ENCODE results near the gene WDR45. TPM values are rescaled to one million over a fixed set of nuclear protein-coding genes. Genes with fewer than 3 reads are reported as not detected.
A peak's percentile ranks its signal among the peaks of the same experiment; 100 is the strongest.

Gene WDR45
- total RNA-seq, 1 experiment from 2014 or later: 33.6 TPM

DNA sequence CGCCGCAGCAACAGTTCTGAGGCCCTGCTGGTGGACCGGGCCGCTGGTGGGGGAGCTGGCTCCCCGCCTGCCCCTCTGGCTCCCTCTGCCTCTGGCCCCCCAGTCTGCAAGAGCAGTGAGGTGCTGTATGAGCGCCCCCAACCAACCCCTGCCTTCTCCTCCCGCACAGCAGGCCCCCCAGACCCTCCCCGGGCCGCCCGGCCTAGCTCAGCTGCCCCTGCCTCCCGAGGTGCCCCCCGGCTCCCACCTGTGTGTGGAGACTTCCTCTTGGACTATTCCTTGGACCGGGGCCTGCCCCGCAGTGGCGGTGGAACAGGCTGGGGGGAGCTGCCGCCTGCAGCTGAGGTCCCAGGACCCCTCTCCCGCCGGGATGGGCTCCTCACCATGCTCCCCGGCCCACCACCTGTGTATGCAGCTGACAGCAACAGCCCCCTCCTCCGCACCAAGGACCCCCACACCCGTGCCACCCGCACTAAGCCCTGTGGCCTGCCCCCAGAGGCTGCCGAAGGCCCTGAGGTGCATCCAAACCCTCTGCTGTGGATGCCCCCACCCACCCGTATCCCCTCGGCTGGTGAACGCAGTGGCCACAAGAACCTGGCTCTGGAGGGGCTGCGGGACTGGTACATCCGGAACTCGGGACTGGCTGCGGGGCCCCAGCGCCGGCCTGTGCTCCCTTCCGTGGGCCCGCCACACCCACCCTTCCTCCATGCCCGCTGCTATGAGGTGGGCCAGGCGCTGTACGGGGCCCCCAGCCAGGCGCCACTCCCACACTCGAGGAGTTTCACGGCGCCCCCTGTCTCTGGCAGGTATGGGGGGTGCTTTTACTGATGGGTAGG, 12.2 kb downstream of the WDR45 start:
- Histone ChIP-seq H3K36me3 (replicated peaks; ENCODE audit: control insufficient read depth, insufficient read depth, low read length) (no peaks in the 10 kb centered on the region; the same call in 1 of the 2 replicates), H3K4me3 (ENCODE audit: insufficient read depth, low read depth, low read length) (no peak overlapping the region), H3K27me3 (ENCODE audit: control insufficient read depth, insufficient read depth, low read length) (no peaks in the 10 kb centered on the region; the same call in 1 of the 2 replicates)
- DNase-seq: peak; percentile 66

DNA sequence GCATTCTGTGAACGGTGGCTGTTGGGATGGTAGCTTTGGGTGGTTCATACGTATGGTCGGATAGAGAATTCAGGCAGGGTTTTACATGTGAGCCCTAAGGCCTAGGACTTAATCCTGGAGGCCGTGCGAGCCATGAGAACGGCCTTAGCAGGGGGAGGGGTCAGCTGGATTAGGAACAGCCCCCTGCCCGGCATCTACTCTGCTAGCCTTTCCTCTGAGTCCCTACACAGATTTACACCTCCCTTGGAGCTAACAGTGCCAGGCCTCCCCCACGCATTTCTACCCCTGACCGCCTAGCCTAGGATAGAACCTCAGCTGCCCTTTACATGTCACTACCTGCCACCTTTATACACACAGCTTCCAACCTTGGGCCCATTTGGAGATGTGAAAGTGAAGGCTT, 13.0 kb downstream of the WDR45 start:
- peak; percentile 54 for DNase-seq
- no peak overlapping the region for H3K4me3 ChIP-seq (ENCODE audit: insufficient read depth, low read depth, low read length)
- peaks cover 2% of the 10 kb centered on the region for H3K36me3 ChIP-seq (replicated peaks; ENCODE audit: control insufficient read depth, insufficient read depth, low read length)
- no peaks in the 10 kb centered on the region for H3K27me3 ChIP-seq (ENCODE audit: control insufficient read depth, insufficient read depth, low read length)

- Histone ChIP-seq H3K27me3 (ENCODE audit: control insufficient read depth, insufficient read depth, low read length) (no peaks in the 10 kb centered on the region), H3K36me3 (replicated peaks; ENCODE audit: control insufficient read depth, insufficient read depth, low read length) (peaks cover 2% of the 10 kb centered on the region), H3K4me3 (ENCODE audit: insufficient read depth, low read depth, low read length) (no peak overlapping the region)
- DNase-seq: no peak
Observed at GRCh38 chrX:49066278-49066677, 13.4 kb downstream of the WDR45 start.

DNA sequence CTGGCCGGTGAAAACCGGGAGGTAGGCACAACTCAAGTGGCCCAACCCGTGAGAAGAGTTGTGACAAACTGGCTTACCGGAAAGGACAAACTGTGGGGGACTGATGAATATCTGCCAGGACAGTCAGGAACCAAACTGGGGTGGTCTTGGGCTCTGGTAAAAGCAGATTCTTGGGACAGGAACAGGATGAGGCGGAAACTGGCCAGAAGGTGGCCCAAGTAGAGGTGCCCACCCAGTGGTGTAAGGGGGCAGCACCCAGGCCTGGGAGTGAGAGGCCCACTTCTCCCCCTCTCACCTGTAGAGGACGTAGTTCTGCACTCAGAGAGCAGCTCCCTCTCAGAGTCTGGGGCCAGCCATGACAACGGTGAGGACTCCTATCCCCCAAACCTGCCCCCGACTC, 15.0 kb downstream of the WDR45 start:
- Histone ChIP-seq H3K4me3 (ENCODE audit: insufficient read depth, low read depth, low read length) (no peak overlapping the region), H3K36me3 (replicated peaks; ENCODE audit: control insufficient read depth, insufficient read depth, low read length) (peaks cover 2% of the 10 kb centered on the region), H3K27me3 (ENCODE audit: control insufficient read depth, insufficient read depth, low read length) (no peaks in the 10 kb centered on the region)
- DNase-seq: peak; percentile 59

DNA sequence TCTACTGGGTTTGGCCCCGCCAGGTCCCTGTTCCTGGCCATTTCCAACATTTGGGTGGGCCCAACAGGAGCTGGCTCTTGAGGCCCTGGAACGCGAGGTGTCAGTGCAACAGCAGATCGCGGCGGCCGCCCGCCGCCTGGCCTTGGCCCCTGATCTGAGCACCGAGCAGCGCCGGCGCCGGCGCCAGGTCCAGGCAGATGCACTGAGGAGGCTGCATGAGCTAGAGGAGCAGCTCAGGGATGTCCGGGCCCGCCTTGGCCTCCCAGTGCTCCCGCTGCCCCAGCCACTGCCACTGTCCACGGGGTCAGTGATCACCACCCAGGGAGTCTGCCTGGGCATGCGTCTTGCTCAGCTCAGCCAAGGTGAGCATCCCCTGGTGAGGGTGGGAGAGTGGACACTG, 15.4 kb downstream of the WDR45 start:
- Histone ChIP-seq H3K36me3 (replicated peaks; ENCODE audit: control insufficient read depth, insufficient read depth, low read length) (peaks cover 2% of the 10 kb centered on the region), H3K27me3 (ENCODE audit: control insufficient read depth, insufficient read depth, low read length) (no peaks in the 10 kb centered on the region), H3K4me3 (ENCODE audit: insufficient read depth, low read depth, low read length) (no peak overlapping the region)
- peak; percentile 60 for DNase-seq

- Histone ChIP-seq H3K4me3 (ENCODE audit: insufficient read depth, low read depth, low read length) (no peak overlapping the region), H3K27me3 (ENCODE audit: control insufficient read depth, insufficient read depth, low read length) (no peaks in the 10 kb centered on the region), H3K36me3 (replicated peaks; ENCODE audit: control insufficient read depth, insufficient read depth, low read length) (peaks cover 2% of the 10 kb centered on the region)
- DNase-seq: peak; percentile 30
Observed at GRCh38 chrX:49063715-49064114, 16.0 kb downstream of the WDR45 start.

- peak; percentile 32 for DNase-seq
- Histone ChIP-seq H3K4me3 (ENCODE audit: insufficient read depth, low read depth, low read length) (no peak overlapping the region), H3K27me3 (ENCODE audit: control insufficient read depth, insufficient read depth, low read length) (no peaks in the 10 kb centered on the region), H3K36me3 (replicated peaks; ENCODE audit: control insufficient read depth, insufficient read depth, low read length) (peaks cover 2% of the 10 kb centered on the region)
Observed at GRCh38 chrX:49061916-49062315, 17.8 kb downstream of the WDR45 start.

- peaks cover 2% of the 10 kb centered on the region for H3K36me3 ChIP-seq (replicated peaks; ENCODE audit: control insufficient read depth, insufficient read depth, low read length)
- H3K27me3 ChIP-seq (ENCODE audit: control insufficient read depth, insufficient read depth, low read length): no peaks in the 10 kb centered on the region
- no peak overlapping the region for H3K4me3 ChIP-seq (ENCODE audit: insufficient read depth, low read depth, low read length)
- DNase-seq: no peak
Observed at GRCh38 chrX:49061490-49061889, 18.2 kb downstream of the WDR45 start.

- no peak for DNase-seq
Observed at GRCh38 chrX:49060914-49061313, 18.8 kb downstream of the WDR45 start.

GRCh38 chrX:49059681-49060085, 20.0 kb downstream of the WDR45 start:
- Histone ChIP-seq H3K36me3 (replicated peaks; ENCODE audit: control insufficient read depth, insufficient read depth, low read length) (peaks cover 2% of the 10 kb centered on the region), H3K4me3 (ENCODE audit: insufficient read depth, low read depth, low read length) (peak overlapping the region; percentile 42; the same call in 1 of the 2 replicates), H3K27me3 (ENCODE audit: control insufficient read depth, insufficient read depth, low read length) (no peaks in the 10 kb centered on the region)
- peak; percentile 73 for DNase-seq

More at GRCh38 chrX:49060914-49061313, 18.8 kb downstream of the WDR45 start:
- H3K36me3 ChIP-seq (replicated peaks; ENCODE audit: control insufficient read depth, insufficient read depth, low read length): peaks cover 2% of the 10 kb centered on the region
- H3K27me3 ChIP-seq (ENCODE audit: control insufficient read depth, insufficient read depth, low read length): no peaks in the 10 kb centered on the region
- H3K4me3 ChIP-seq (ENCODE audit: insufficient read depth, low read depth, low read length): no peak overlapping the region

DNA sequence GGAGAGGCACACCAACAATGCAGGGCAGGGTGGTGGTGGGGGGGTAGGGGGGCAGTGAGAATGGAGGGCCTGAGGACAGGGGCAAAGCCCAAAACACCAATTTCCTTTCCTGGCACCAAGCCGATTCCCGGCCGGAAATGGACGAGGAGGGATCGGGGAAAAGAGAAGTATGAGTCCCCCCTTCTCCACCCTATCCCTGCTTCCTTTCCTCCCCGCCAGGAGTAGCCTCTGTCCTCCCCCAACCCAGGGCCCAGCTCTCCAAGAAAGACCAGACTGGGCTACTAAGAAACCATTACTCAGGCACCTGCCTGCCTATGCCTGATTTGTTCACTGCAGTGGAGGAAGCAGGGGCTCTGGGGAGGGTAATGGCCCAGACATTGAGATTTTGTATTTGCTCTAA, 20.5 kb downstream of the WDR45 start:
- Histone ChIP-seq H3K27me3 (ENCODE audit: control insufficient read depth, insufficient read depth, low read length) (no peaks in the 10 kb centered on the region), H3K36me3 (replicated peaks; ENCODE audit: control insufficient read depth, insufficient read depth, low read length) (peaks cover 2% of the 10 kb centered on the region), H3K4me3 (ENCODE audit: insufficient read depth, low read depth, low read length) (peak overlapping the region; percentile 42)
- peak; percentile 71 for DNase-seq

DNA sequence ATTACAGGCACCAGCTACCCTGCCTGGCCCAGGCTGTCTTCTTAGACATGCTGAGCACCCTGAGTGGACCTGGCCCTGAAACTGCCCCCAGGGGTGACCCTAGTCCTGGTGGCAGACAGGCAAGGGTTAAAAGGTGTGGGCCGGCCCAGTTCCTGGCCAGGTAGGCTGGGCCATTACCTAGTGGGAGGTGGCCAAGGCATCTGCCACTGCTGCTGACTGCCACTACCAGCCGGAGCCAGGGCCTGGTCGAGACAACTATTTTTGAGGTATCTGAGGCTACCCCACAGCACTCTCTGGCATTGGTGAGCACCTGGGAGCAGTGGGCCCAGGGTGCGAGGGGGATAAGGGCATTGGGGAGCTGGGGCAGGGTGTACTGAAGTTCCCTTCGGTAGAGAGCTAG, 20.9 kb downstream of the WDR45 start, which contains the start of gene CCDC120:
CCDC120 (plus strand) TSS at position 206 of the 400 bp plus-strand sequence. CDS start 3,043 bp downstream, outside the sequence.
- peak; percentile 90 for DNase-seq

DNA sequence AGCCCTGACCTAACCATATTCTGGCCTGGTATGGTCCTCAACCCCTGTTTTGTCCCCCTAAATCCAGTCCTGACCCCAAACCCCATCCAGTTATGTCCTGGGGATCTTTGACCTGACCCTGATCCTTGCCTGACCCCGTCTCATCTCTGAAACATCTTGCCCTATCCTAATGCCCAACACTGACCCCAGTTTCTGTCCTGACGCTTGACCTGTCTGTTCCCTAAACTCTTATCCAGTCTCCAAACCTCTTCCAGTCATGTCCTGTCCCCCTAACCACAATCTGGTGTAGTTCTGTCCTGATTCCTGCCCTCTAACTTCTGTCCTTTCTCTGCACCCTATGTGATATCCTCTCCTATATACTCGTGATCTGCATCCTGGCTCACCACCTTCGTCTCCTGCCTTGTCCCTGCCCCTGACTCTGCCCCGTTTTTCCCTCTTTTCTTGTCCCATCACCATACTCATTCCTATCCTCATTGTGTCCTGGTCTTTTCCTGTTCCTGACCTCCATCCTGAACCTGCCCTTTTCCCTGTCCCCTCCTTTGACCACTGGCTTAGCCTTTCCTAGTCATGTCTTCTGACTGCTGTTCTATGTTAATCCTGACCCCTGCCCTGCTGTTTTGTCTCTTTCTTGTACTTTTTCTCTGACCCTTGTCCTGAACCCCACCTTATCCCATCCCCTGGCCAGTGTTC, 25.5 kb downstream of the WDR45 start:
- DNase-seq: no peak
- H3K27me3 ChIP-seq (ENCODE audit: control insufficient read depth, insufficient read depth, low read length): no peaks in the 10 kb centered on the region
- H3K4me3 ChIP-seq (ENCODE audit: insufficient read depth, low read depth, low read length): peak overlapping the region; percentile 55
- H3K36me3 ChIP-seq (replicated peaks; ENCODE audit: control insufficient read depth, insufficient read depth, low read length): no peaks in the 10 kb centered on the region

More for the DNA sequence above, 20.9 kb downstream of the WDR45 start, which contains the start of gene CCDC120:
- Histone ChIP-seq H3K36me3 (replicated peaks; ENCODE audit: control insufficient read depth, insufficient read depth, low read length) (peaks cover 2% of the 10 kb centered on the region), H3K4me3 (ENCODE audit: insufficient read depth, low read depth, low read length) (peak within 1 kb of the TSS; percentile 42), H3K27me3 (ENCODE audit: control insufficient read depth, insufficient read depth, low read length) (no peaks in the 10 kb centered on the region)

- no peaks in the 10 kb centered on the region for H3K27me3 ChIP-seq (ENCODE audit: control insufficient read depth, insufficient read depth, low read length)
- H3K4me3 ChIP-seq (ENCODE audit: insufficient read depth, low read depth, low read length): peak overlapping the region; percentile 55
- no peaks in the 10 kb centered on the region for H3K36me3 ChIP-seq (replicated peaks; ENCODE audit: control insufficient read depth, insufficient read depth, low read length)
- peak; percentile 98 for DNase-seq
Observed at GRCh38 chrX:49053223-49054072, 26.2 kb downstream of the WDR45 start.

Measured in H7 (cell line).